ENCODE measurements around the gene DYNLRB1. TPM values are rescaled to one million over a fixed set of nuclear protein-coding genes. Genes with fewer than 3 reads are reported as not detected.

Gene DYNLRB1
- total RNA-seq, 1 donor from 2014 or later, result 135 TPM

DNA sequence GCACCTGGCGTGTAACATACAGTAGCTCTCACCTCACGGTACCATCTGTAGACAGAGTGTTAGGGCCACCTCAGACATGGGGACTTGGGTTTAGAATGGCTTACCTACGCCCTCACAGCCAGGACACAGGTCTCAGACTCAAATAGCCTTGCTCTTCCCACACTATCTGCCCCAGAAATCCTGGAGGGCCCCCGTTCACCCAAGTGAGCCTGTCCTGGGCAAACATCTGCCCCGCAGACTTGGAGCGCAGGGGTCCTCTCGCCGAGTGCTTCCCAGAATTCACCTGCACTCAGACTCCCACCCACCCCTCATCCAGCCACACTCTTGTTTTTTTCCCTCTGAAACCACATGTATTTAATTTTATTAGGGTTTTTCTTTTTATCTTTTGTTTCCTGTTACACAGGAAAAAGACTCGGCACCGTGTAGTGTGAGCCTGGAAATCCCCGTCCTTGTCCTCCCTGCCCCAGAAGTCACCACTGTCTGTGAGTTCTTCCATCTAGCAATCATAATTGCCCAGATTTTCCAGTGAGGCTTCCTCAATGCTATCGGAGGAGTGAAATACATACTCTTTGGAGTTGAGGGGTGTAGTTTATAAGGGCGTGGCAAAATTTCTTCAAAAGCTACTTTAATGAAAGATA lies 25.2 kb downstream of the DYNLRB1 start:
- intact Hi-C loops (cut with DNase I), result no loop called here
- Histone ChIP-seq H3K36me3 (peaks cover 0 to 27% of the 10 kb centered on the region in 2 donors), H3K4me3 (no peak overlapping the region), H3K4me1 (peaks cover 10% of the 10 kb centered on the region), H3K27me3 (no peaks in the 10 kb centered on the region), H3K27ac (no peak overlapping the region), H3K9me3 (no peaks in the 10 kb centered on the region)
- TF ChIP-seq POLR2A (IDR thresholded peaks at IDR 0.05) (no peak), POLR2AphosphoS5 (IDR thresholded peaks at IDR 0.05; ENCODE audit: insufficient read depth in 1 of 2, low read depth in 1 of 2) (no peak)
- TF ChIP-seq, protein P1, sequence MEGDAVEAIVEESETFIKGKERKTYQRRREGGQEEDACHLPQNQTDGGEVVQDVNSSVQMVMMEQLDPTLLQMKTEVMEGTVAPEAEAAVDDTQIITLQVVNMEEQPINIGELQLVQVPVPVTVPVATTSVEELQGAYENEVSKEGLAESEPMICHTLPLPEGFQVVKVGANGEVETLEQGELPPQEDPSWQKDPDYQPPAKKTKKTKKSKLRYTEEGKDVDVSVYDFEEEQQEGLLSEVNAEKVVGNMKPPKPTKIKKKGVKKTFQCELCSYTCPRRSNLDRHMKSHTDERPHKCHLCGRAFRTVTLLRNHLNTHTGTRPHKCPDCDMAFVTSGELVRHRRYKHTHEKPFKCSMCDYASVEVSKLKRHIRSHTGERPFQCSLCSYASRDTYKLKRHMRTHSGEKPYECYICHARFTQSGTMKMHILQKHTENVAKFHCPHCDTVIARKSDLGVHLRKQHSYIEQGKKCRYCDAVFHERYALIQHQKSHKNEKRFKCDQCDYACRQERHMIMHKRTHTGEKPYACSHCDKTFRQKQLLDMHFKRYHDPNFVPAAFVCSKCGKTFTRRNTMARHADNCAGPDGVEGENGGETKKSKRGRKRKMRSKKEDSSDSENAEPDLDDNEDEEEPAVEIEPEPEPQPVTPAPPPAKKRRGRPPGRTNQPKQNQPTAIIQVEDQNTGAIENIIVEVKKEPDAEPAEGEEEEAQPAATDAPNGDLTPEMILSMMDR (IDR thresholded peaks at IDR 0.05), result no peak
- DNase-seq (ENCODE audit: extremely low spot score in 2 of 2), result no peak

DNA sequence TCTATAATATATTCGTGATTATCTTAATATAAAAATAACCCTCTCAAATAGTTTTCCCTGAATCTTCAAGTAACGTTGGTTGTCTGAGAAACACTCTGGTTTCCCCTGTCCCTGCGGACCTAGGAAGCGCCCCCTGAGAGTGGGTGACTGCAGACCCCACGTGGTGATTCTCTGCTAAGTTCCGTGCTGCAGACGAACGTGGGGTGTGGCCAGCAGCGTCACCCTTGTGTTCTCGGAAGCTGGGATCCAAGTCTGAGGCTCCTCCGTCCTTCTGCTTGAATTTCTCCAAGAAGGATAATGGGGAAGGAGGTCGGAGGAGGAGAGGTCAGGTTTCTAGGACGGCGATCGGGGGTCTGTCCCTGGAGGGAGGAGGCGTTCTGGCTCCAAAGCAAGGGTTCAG lies 25.7 kb downstream of the DYNLRB1 start:
- intact Hi-C loops (cut with DNase I), result no loop called here
- Histone ChIP-seq H3K4me1 (peaks cover 10% of the 10 kb centered on the region), H3K36me3 (peaks cover 0 to 24% of the 10 kb centered on the region in 2 donors), H3K27ac (no peak overlapping the region), H3K27me3 (no peaks in the 10 kb centered on the region), H3K4me3 (no peak overlapping the region), H3K9me3 (no peaks in the 10 kb centered on the region)
- DNase-seq (ENCODE audit: extremely low spot score in 2 of 2), result no peak
- TF ChIP-seq, protein P1 (IDR thresholded peaks at IDR 0.05), result no peak
- no peak for TF ChIP-seq POLR2AphosphoS5 (IDR thresholded peaks at IDR 0.05; ENCODE audit: insufficient read depth in 1 of 2, low read depth in 1 of 2)
- TF ChIP-seq POLR2A (IDR thresholded peaks at IDR 0.05), result no peak

DNA sequence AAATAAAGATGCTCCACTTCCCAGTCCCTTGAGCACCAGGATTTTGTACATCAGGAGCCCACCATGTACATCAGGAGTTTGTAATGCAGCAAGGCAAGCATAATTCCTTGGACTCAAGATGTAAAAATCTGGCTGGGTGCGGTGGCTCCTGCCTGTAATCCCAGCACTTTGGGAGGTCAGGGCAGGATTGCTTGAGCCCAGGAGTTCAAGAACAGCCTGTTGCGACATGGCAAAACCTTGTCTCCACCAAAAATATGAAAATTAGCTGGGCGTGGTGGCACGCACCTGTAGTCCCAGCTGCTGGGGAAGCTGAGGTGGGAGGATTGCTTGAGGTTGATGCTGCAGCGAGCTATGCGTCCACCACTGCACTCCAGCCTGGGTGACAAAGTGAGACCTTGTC lies 26.2 kb downstream of the DYNLRB1 start:
- intact Hi-C loops (cut with DNase I), result no loop called here

DNA sequence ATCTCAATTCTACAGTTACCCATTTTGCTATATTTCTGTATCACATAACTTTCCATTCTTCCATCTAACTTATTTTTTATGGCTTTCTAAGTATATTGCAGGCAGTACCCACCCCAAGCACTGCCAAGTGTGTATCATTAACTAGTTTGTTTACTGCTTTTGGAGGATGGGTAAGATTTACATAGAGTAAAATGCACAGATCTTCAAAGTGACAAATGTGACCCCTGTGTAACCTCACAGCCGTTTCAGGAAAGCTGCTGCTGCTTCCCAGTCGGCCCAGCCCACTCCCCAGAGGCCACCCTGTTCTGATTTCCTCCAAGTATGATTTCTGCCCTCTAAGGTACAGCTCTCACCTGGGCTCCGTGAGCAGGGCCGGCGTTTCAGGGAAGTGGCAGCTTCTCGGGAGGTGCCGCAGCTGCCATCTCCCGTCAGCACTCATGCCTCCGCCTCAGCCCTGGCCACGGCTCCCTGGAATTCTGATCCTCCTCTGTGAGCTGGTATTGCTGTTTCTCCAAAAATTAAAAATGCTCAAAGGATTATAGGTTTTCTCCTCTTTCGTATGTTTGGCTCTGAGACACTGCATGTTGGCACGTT lies 27.3 kb downstream of the DYNLRB1 start:
- intact Hi-C loops (cut with DNase I), result no loop called here

More for the DNA sequence above, 26.2 kb downstream of the DYNLRB1 start:
- Histone ChIP-seq H3K4me3 (no peak overlapping the region), H3K27me3 (no peaks in the 10 kb centered on the region), H3K36me3 (peaks cover 0 to 19% of the 10 kb centered on the region in 2 donors), H3K4me1 (peaks cover 10% of the 10 kb centered on the region), H3K27ac (no peak overlapping the region), H3K9me3 (no peaks in the 10 kb centered on the region)
- no peak for TF ChIP-seq POLR2A (IDR thresholded peaks at IDR 0.05)
- TF ChIP-seq, protein P1 (IDR thresholded peaks at IDR 0.05), result no peak
- TF ChIP-seq POLR2AphosphoS5 (IDR thresholded peaks at IDR 0.05; ENCODE audit: insufficient read depth in 1 of 2, low read depth in 1 of 2), result no peak
- DNase-seq (ENCODE audit: extremely low spot score in 2 of 2), result no peak

More for the DNA sequence above, 27.3 kb downstream of the DYNLRB1 start:
- Histone ChIP-seq H3K4me1 (peaks cover 10% of the 10 kb centered on the region), H3K27ac (no peak overlapping the region), H3K36me3 (peaks cover 0 to 15% of the 10 kb centered on the region in 2 donors), H3K4me3 (no peak overlapping the region), H3K27me3 (no peaks in the 10 kb centered on the region), H3K9me3 (no peaks in the 10 kb centered on the region)
- TF ChIP-seq, protein P1 (IDR thresholded peaks at IDR 0.05), result no peak
- TF ChIP-seq POLR2AphosphoS5 (IDR thresholded peaks at IDR 0.05; ENCODE audit: insufficient read depth in 1 of 2, low read depth in 1 of 2) (no peak), POLR2A (IDR thresholded peaks at IDR 0.05) (no peak)
- DNase-seq (ENCODE audit: extremely low spot score in 2 of 2), result no peak

All from vagina (tissue), 2 donors.